Skeletal muscle tissue (tissue), 4 donors: ENCODE data around the gene DYNC1I1. TPM values are rescaled to one million over a fixed set of nuclear protein-coding genes. Genes with fewer than 3 reads are reported as not detected.
A peak's percentile ranks its signal among the peaks of the same experiment; 100 is the strongest.

ENCODE experiments used
- H3K27ac ChIP-seq: one replicate; pipeline ENCODE4 v1.7.0; 2013; ENCODE audit warnings: mild to moderate bottlenecking, low read depth, low read length, inconsistent platforms
- H3K27me3 ChIP-seq, 3 donors: one replicate each; pipeline ENCODE4 v1.7.0; 2013; ENCODE audit warnings: low read length in 3 of 3; ENCODE audit not compliant: control insufficient read depth in 3 of 3, insufficient read depth in 3 of 3
- H3K36me3 ChIP-seq, 3 donors: one replicate each; pipeline ENCODE4 v1.7.0; 2013; ENCODE audit warnings: low read length in 3 of 3; ENCODE audit not compliant: control insufficient read depth in 3 of 3, insufficient read depth in 3 of 3
- H3K4me1 ChIP-seq, 3 donors: one replicate each; pipeline ENCODE4 v1.7.0; 2013; ENCODE audit warnings: low read length in 3 of 3, mild to moderate bottlenecking in 3 of 3; ENCODE audit not compliant: control insufficient read depth in 3 of 3, insufficient read depth in 3 of 3
- H3K4me3 ChIP-seq, 3 donors: one replicate each; pipeline ENCODE4 v1.7.0; 2013; ENCODE audit warnings: low read length in 3 of 3
- H3K9ac ChIP-seq, 3 donors: one replicate each; pipeline ENCODE4 v1.7.0; 2013; ENCODE audit warnings: low read length in 3 of 3, mild to moderate bottlenecking in 3 of 3, moderate library complexity in 2 of 3, low read depth in 1 of 3
- H3K9me3 ChIP-seq, 3 donors: one replicate each; pipeline ENCODE4 v1.7.0; 2013; ENCODE audit warnings: low read length in 3 of 3; ENCODE audit not compliant: control insufficient read depth in 3 of 3
- total RNA-seq: library from RNA; depleted of rRNA; stranded (reverse); fragments of >200 nt; gene quantifications from one replicate; pipeline ENCODE4 v1.2.3, GENCODE V29; 2014
- donor health status: Osteomylitis.

Gene DYNC1I1
- 1.6 TPM for total RNA-seq

GRCh38 chr7:95772298-95772770 lies at the start of gene DYNC1I1:
Gene DYNC1I1, plus strand, starts transcription at chr7:95772554. Its CDS starts 32,176 bp downstream, at chr7:95804730.
- Histone ChIP-seq H3K27me3 (no peaks in the 10 kb centered on the region), H3K4me3 (peak within 1 kb of the TSS; percentile 69 to 83 (median 79)), H3K9ac (peak within 1 kb of the TSS; percentile 59 to 76 (median 73)), H3K4me1 (peaks cover 0 to 13% (median 8%) of the 10 kb centered on the region in 3 donors), H3K9me3 (no peaks in the 10 kb centered on the region), H3K27ac (no peak within 1 kb of the TSS), H3K36me3 (no peaks in the 10 kb centered on the region)

- Histone ChIP-seq H3K36me3 (no peaks in the 10 kb centered on the region), H3K27me3 (no peaks in the 10 kb centered on the region), H3K9me3 (no peaks in the 10 kb centered on the region), H3K27ac (no peak overlapping the region), H3K4me3 (no peak overlapping the region), H3K4me1 (no peaks in the 10 kb centered on the region), H3K9ac (no peak overlapping the region)
Measured at GRCh38 chr7:95723583-95724180, 48.7 kb upstream of the DYNC1I1 start.

GRCh38 chr7:95725205-95725604 lies 47.1 kb upstream of the DYNC1I1 start:
- H3K27ac ChIP-seq = no peak overlapping the region
- no peaks in the 10 kb centered on the region for H3K9me3 ChIP-seq
- H3K9ac ChIP-seq = no peak overlapping the region
- H3K36me3 ChIP-seq = no peaks in the 10 kb centered on the region
- no peak overlapping the region for H3K4me3 ChIP-seq
- H3K27me3 ChIP-seq = no peaks in the 10 kb centered on the region
- no peaks in the 10 kb centered on the region for H3K4me1 ChIP-seq

DNA sequence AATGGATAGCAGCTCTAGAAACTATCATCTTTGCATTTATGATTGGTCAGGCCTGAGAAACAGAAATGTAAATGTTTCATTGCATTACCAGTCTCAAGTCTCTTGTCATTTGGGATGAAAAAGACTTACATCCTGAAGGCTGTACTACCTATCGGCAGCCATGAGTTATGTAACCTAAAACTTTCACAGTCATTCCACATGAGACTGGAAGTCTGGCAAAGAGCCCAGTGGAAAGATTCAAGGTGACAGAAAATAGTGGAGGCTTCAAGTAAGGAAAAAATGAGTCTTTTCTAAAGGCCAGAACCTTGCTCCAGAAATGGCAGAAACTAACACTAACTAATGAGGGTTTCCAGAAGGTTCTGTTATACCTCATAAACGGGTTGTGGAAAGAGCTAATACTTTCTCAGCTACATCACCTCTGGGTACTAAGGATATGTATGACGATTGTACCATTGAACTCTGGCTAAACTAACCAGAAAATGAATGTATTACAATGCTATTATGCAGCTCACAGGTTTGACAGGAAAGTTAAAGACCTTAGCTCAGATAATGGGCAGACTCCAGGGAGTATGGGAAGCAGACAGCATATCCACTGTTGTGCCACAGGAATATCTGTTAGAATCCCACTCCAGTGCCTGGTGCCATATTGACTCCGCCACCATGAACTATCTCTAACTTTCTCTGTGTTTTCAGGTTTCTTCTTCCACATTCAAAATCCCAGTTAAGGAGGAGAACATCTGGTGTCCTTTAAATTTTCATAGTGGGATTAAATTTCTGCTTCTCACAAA lies 41.7 kb upstream of the DYNC1I1 start:
- Histone ChIP-seq H3K9ac (no peak overlapping the region), H3K4me1 (no peaks in the 10 kb centered on the region), H3K27me3 (no peaks in the 10 kb centered on the region), H3K9me3 (no peaks in the 10 kb centered on the region), H3K27ac (no peak overlapping the region), H3K4me3 (no peak overlapping the region), H3K36me3 (no peaks in the 10 kb centered on the region)

DNA sequence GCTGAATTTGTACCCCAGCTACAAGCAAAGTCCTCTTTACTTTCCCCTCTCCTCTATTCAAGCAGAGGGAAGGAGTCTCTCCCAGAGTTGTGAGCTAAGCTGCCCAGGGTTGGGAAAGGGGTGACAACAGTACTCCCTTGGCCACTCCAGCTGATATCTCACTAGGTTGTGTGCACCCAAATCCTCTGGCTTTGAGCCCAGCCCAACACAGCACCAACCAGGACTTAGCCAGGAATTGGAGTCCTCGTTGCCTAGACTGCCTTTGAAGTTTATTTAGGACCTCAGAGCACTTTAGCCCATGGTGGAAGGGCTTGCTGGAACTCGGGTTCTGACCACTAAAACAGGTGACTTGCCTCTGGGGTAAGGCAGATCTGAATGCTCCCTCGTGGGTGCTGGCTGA lies 35.7 kb upstream of the DYNC1I1 start:
- Histone ChIP-seq H3K36me3 (no peaks in the 10 kb centered on the region), H3K27me3 (peaks cover 0 to 2% (median 0%) of the 10 kb centered on the region in 3 donors), H3K27ac (no peak overlapping the region), H3K4me1 (no peaks in the 10 kb centered on the region), H3K9ac (no peak overlapping the region), H3K9me3 (no peaks in the 10 kb centered on the region), H3K4me3 (no peak overlapping the region)

GRCh38 chr7:95737828-95738505 lies 34.4 kb upstream of the DYNC1I1 start:
- H3K9ac ChIP-seq = no peak overlapping the region

DNA sequence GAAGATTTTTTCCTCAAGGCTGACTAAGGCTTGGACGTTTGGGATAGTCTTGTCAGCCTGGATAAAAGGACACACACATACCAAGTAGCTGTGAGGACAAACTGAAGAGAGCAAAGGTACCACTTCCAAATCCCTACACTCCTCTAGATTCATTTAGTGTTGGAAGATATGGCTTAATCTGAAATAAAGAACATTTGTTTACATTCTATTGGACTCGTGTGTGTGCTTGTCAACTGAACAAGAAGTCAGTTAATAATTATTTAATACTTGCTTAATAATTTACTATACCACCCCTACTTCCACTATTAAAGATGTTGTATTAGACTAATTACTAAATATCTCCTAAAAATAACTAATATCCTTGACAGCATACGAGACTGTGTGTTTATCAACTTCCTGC lies 23.3 kb upstream of the DYNC1I1 start:
- H3K9ac ChIP-seq = no peak overlapping the region

More at GRCh38 chr7:95737828-95738505, 34.4 kb upstream of the DYNC1I1 start:
- no peaks in the 10 kb centered on the region for H3K9me3 ChIP-seq
- no peaks in the 10 kb centered on the region for H3K4me1 ChIP-seq
- H3K27ac ChIP-seq = no peak overlapping the region
- H3K36me3 ChIP-seq = no peaks in the 10 kb centered on the region
- H3K27me3 ChIP-seq = peaks cover 0 to 2% (median 0%) of the 10 kb centered on the region in 3 donors
- H3K4me3 ChIP-seq = no peak overlapping the region

GRCh38 chr7:95749515-95749914 lies 22.8 kb upstream of the DYNC1I1 start:
- no peaks in the 10 kb centered on the region for H3K4me1 ChIP-seq
- H3K27me3 ChIP-seq = no peaks in the 10 kb centered on the region
- no peak overlapping the region for H3K4me3 ChIP-seq
- H3K36me3 ChIP-seq = no peaks in the 10 kb centered on the region
- no peak overlapping the region for H3K27ac ChIP-seq
- no peaks in the 10 kb centered on the region for H3K9me3 ChIP-seq
- H3K9ac ChIP-seq = no peak overlapping the region

More for the DNA sequence above, 23.3 kb upstream of the DYNC1I1 start:
- Histone ChIP-seq H3K4me1 (no peaks in the 10 kb centered on the region), H3K9me3 (no peaks in the 10 kb centered on the region), H3K27ac (no peak overlapping the region), H3K4me3 (no peak overlapping the region), H3K27me3 (no peaks in the 10 kb centered on the region), H3K36me3 (no peaks in the 10 kb centered on the region)

- Histone ChIP-seq H3K36me3 (no peaks in the 10 kb centered on the region), H3K27ac (no peak overlapping the region), H3K4me3 (no peak overlapping the region), H3K4me1 (no peaks in the 10 kb centered on the region), H3K9me3 (no peaks in the 10 kb centered on the region), H3K27me3 (no peaks in the 10 kb centered on the region), H3K9ac (no peak overlapping the region)
Measured at GRCh38 chr7:95753440-95753839, 18.9 kb upstream of the DYNC1I1 start.
